K562 (cell line): ENCODE measurements around the gene GNAT2. TPM values are rescaled to one million over a fixed set of nuclear protein-coding genes. Genes with fewer than 3 reads are reported as not detected.

Experiments
- ATAC-seq: fragments of 200-7000 bp; cut with Tn5 transposase; 3 replicates; pipeline ENCODE4 v1.9.1; 2020; ENCODE audit warnings: moderate library complexity
- BruUV-seq: library from RNA; stranded (reverse); fragments of 400-500 nt; replicated peaks from 2 replicates; lab custom pipeline; 2021; lab: Mats Ljungman, UMichigan
- CTCF ChIA-PET: fragments of 300-600 bp; formaldehyde crosslinking; extraction: SDS; loops from one replicate; lab custom pipeline; 2021; ENCODE audit warnings: low intra/inter-chr PET ratio; lab: Yijun Ruan, JAX
- POLR2A ChIA-PET: fragments of 300-600, 350-650 bp; sonication (Branson Sonifier 250); formaldehyde crosslinking; extraction: SDS; loops from one replicate; lab custom pipeline; 2021; ENCODE audit warnings: antibody characterized with exemption, inconsistent platforms; lab: Yijun Ruan, JAX
- DNase-seq, 4 experiments: peaks; one replicate each; pipeline versions ENCODE4 v3.0.0 to v3.0.0-alpha.2; 2011 to 2018; ENCODE audit warnings: low spot score in 3 of 4, mixed read lengths in 3 of 4; ENCODE audit errors: extremely low read depth in 1 of 4
- FAIRE-seq: peaks from 2 replicates; lab custom pipeline; 2011; peaks lifted over from hg19 to GRCh38; lab: Jason Lieb, UNC
- H2AFZ ChIP-seq: 2 replicates; pipeline ENCODE4 v1.6.0; 2011; ENCODE audit warnings: low read depth, low read length, control low read depth, inconsistent platforms
- H3K27ac ChIP-seq: fragments of 200-600 bp; 3 replicates; pipeline ENCODE4 v1.8.0; 2011; ENCODE audit warnings: low read depth, mild to moderate bottlenecking, control low read depth, inconsistent platforms, low read length, moderate library complexity, mixed read lengths; ENCODE audit errors: extremely low read depth
- H3K27me3 ChIP-seq, 2 experiments: fragments of 300-600 bp in 1 of 2; 2 replicates in 1 of 2; 3 replicates in 1 of 2; pipeline versions ENCODE4 v1.6.0 to v1.8.0; 2011; ENCODE audit warnings: inconsistent platforms in 2 of 2, low read length in 2 of 2, mild to moderate bottlenecking in 1 of 2, mixed read lengths in 1 of 2, moderate library complexity in 1 of 2; ENCODE audit not compliant: control insufficient read depth in 2 of 2, insufficient read depth in 2 of 2
- H3K36me3 ChIP-seq: fragments of 300-600 bp; 3 replicates; pipeline ENCODE4 v1.8.0; 2011; ENCODE audit warnings: mild to moderate bottlenecking, low read length, inconsistent platforms; ENCODE audit not compliant: control insufficient read depth, insufficient read depth
- H3K4me1 ChIP-seq, 2 experiments: fragments of 200-600 bp in 1 of 2; replicated peaks in 1 of 2; 2 replicates in 1 of 2; 3 replicates in 1 of 2; pipeline versions ENCODE4 v1.5.1 to v1.8.0; 2011; ENCODE audit warnings: inconsistent platforms in 2 of 2, low read length in 2 of 2, mild to moderate bottlenecking in 1 of 2, mixed read lengths in 1 of 2, moderate library complexity in 1 of 2; ENCODE audit not compliant: control insufficient read depth in 2 of 2, insufficient read depth in 2 of 2
- H3K4me2 ChIP-seq: 2 replicates; pipeline ENCODE4 v1.6.1; 2011; ENCODE audit warnings: low read length, control low read depth, inconsistent platforms, mixed read lengths; ENCODE audit not compliant: insufficient read depth
- H3K4me3 ChIP-seq: fragments of 200-600 bp; sonication (generic), shearing (Covaris generic); 2 replicates; pipeline ENCODE4 v1.5.1; 2016; ENCODE audit warnings: control low read depth, inconsistent platforms
- H3K79me2 ChIP-seq: fragments of 200-600 bp; 3 replicates; pipeline ENCODE4 v1.8.0; 2011; ENCODE audit warnings: low read length, inconsistent platforms; ENCODE audit not compliant: control insufficient read depth, insufficient read depth
- H3K9ac ChIP-seq, 2 experiments: 2 replicates each; pipeline versions ENCODE4 v1.6.0 to v1.6.1; 2011; ENCODE audit warnings: low read depth in 2 of 2, low read length in 2 of 2, control low read depth in 1 of 2, inconsistent platforms in 1 of 2, mild to moderate bottlenecking in 1 of 2, mixed read lengths in 1 of 2; ENCODE audit not compliant: insufficient read depth in 1 of 2
- H3K9me1 ChIP-seq: one replicate; pipeline ENCODE4 v1.6.0; 2011; ENCODE audit warnings: inconsistent platforms, mild to moderate bottlenecking, low read length, moderate library complexity; ENCODE audit not compliant: control insufficient read depth, insufficient read depth
- H3K9me3 ChIP-seq: replicated peaks from 2 replicates; pipeline ENCODE4 v1.5.1; 2011; ENCODE audit warnings: low read depth, low read length, inconsistent platforms; ENCODE audit not compliant: control insufficient read depth, insufficient read depth
- H4K20me1 ChIP-seq: replicated peaks from 2 replicates; pipeline ENCODE4 v1.6.1; 2011; ENCODE audit warnings: low read length, inconsistent platforms, mixed read lengths; ENCODE audit not compliant: control insufficient read depth, insufficient read depth
- SMAD3 ChIP-seq: fragments of 450-650 bp; formaldehyde crosslinking; conservative IDR thresholded peaks from 2 replicates; pipeline ENCODE4 v1.4.0; 2020; ENCODE audit warnings: mild to moderate bottlenecking
- WGBS: fragments of 100-300 bp; shearing (Covaris generic); methylation state at CpG from one replicate; pipeline ENCODE4 v1.1.6; 2016; ENCODE audit warnings: low coverage, mixed read lengths; ENCODE audit not compliant: insufficient coverage; ENCODE audit errors: missing lambda C conversion rate; 5-methylcytosine and 5-hydroxymethylcytosine counted together
- in situ Hi-C: fragments of 300-500 bp; cut with MboI; formaldehyde crosslinking; loops from 4 replicates; pipeline ENCODE4 v1.15.0; 2018; ENCODE audit warnings: inconsistent platforms, mixed read lengths
- intact Hi-C: fragments of 100-400 bp; cut with micrococcal nuclease; formaldehyde crosslinking; loops from 2 replicates; pipeline ENCODE4 v1.14.2; 2022
- polyA plus RNA-seq, 8 experiments: library from polyadenylated mRNA; depleted of rRNA in 4 of 8; stranded (reverse) in 5 of 8; unstranded in 3 of 8; fragments of >200 nt; fragmentation: Nextera tagmentation in 2 of 8; fragmentation: Illumina TruSeq in 1 of 8; extraction: Ambion mirVana in 2 of 8; extraction: Trizol in 1 of 8; gene quantifications; 2 replicates each; pipeline versions ENCODE4 v1.2.1 to v1.2.3, GENCODE V29; 2011 to 2014; ENCODE audit warnings: inconsistent platforms in 1 of 8, missing spikeins in 1 of 8
- total RNA-seq, 7 experiments: library from RNA; depleted of rRNA in 6 of 7; stranded (reverse); fragments of >200 nt in 6 of 7; fragmentation: Illumina TruSeq in 2 of 7; extraction: Trizol in 2 of 7; gene quantifications; 2 replicates each; pipeline versions ENCODE4 v1.2.1 to v1.2.3, GENCODE V29; 2011 to 2021; ENCODE audit warnings: low replicate concordance in 1 of 7
- TF ChIP-seq, protein P1 (sequence below): fragments of 150-350 bp; IDR thresholded peaks from 2 replicates; pipeline ENCODE4 v1.6.1; 2014; ENCODE audit warnings: low read depth, mild to moderate bottlenecking, low read length, borderline replicate concordance

Gene GNAT2
- total and polyA plus RNA-seq, 9 of the 15 experiments (the other 6 are each of a cell fraction or from before 2014, with no cell fraction given): 0.06 to 0.52 (median 0.24) TPM; not detected in 1

DNA sequence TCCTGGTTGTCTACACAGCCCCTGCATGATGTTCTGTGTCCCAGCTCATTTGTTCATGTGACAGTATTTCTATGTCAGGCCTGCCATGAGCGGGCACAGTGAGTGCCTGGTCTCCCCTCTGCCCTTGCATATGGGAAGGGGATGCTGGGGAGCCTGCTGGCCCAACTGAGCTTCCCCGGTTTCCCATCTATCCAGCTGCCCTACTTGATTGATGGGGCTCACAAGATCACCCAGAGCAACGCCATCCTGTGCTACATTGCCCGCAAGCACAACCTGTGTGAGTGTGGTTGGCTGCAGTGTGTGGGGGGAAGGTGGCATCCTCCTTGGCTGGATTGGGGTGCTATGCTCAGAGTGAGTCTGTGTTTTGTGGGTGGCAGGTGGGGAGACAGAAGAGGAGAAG lies 38.0 kb upstream of the GNAT2 start:
- H2AFZ ChIP-seq: no peak overlapping the region
- WGBS: 100% methylated on average over 4 of the region's 4 CpGs
- H3K27me3 ChIP-seq: no peaks in the 10 kb centered on the region
- H3K79me2 ChIP-seq: 0 out of 3 replicates have a peak, but pooled peaks cover 2% of the 10 kb centered on the region
- H3K9me1 ChIP-seq: no peaks in the 10 kb centered on the region
- in situ Hi-C loops: no loop called here
- no peaks in the 10 kb centered on the region for H4K20me1 ChIP-seq
- DNase-seq (no peak), ATAC-seq (no peak), FAIRE-seq (no peak)
- no peak overlapping the region for H3K4me3 ChIP-seq
- H3K4me1 ChIP-seq: peaks cover 0 to 24% of the 10 kb centered on the region in 2 experiments; a peak in 3 of 5 replicates
- no peaks in the 10 kb centered on the region for H3K9me3 ChIP-seq
- no TSS peak for BruUV-seq
- intact Hi-C loops: no loop called here
- H3K4me2 ChIP-seq: no peak overlapping the region
- TF ChIP-seq, protein P1, sequence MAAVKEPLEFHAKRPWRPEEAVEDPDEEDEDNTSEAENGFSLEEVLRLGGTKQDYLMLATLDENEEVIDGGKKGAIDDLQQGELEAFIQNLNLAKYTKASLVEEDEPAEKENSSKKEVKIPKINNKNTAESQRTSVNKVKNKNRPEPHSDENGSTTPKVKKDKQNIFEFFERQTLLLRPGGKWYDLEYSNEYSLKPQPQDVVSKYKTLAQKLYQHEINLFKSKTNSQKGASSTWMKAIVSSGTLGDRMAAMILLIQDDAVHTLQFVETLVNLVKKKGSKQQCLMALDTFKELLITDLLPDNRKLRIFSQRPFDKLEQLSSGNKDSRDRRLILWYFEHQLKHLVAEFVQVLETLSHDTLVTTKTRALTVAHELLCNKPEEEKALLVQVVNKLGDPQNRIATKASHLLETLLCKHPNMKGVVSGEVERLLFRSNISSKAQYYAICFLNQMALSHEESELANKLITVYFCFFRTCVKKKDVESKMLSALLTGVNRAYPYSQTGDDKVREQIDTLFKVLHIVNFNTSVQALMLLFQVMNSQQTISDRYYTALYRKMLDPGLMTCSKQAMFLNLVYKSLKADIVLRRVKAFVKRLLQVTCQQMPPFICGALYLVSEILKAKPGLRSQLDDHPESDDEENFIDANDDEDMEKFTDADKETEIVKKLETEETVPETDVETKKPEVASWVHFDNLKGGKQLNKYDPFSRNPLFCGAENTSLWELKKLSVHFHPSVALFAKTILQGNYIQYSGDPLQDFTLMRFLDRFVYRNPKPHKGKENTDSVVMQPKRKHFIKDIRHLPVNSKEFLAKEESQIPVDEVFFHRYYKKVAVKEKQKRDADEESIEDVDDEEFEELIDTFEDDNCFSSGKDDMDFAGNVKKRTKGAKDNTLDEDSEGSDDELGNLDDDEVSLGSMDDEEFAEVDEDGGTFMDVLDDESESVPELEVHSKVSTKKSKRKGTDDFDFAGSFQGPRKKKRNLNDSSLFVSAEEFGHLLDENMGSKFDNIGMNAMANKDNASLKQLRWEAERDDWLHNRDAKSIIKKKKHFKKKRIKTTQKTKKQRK: no peak
- no peak for TF ChIP-seq SMAD3 (CRISPR knock-in tag)
- ChIA-PET CTCF (no interaction called here), POLR2A (interaction anchor here (1.2 kb wide), 1 partner anchor 377 kb away, joined by 3 read pairs; the partner anchor contains the start of gene STRIP1)
- H3K36me3 ChIP-seq: peaks cover 14% of the 10 kb centered on the region; the same call in 2 of the 3 replicates
- H3K27ac ChIP-seq: no peak overlapping the region
- H3K9ac ChIP-seq: no peak overlapping the region
